K562 (cell line): ENCODE measurements around the gene LGALS7B. TPM values are rescaled to one million over a fixed set of nuclear protein-coding genes. Genes with fewer than 3 reads are reported as not detected.

Experiments used
- ATAC-seq: fragments of 200-7000 bp; cut with Tn5 transposase; 3 replicates; pipeline ENCODE4 v1.9.1; 2020; ENCODE audit warnings: moderate library complexity
- BruUV-seq: library from RNA; stranded (reverse); fragments of 400-500 nt; replicated peaks from 2 replicates; lab custom pipeline; 2021; lab: Mats Ljungman, UMichigan
- CTCF ChIA-PET: fragments of 300-600 bp; formaldehyde crosslinking; extraction: SDS; loops from one replicate; lab custom pipeline; 2021; ENCODE audit warnings: low intra/inter-chr PET ratio; lab: Yijun Ruan, JAX
- POLR2A ChIA-PET: fragments of 300-600, 350-650 bp; sonication (Branson Sonifier 250); formaldehyde crosslinking; extraction: SDS; loops from one replicate; lab custom pipeline; 2021; ENCODE audit warnings: antibody characterized with exemption, inconsistent platforms; lab: Yijun Ruan, JAX
- DNase-seq, 4 experiments: peaks; one replicate each; pipeline versions ENCODE4 v3.0.0 to v3.0.0-alpha.2; 2011 to 2018; ENCODE audit warnings: low spot score in 3 of 4, mixed read lengths in 3 of 4; ENCODE audit errors: extremely low read depth in 1 of 4
- FAIRE-seq: peaks from 2 replicates; lab custom pipeline; 2011; peaks lifted over from hg19 to GRCh38; lab: Jason Lieb, UNC
- H2AFZ ChIP-seq: 2 replicates; pipeline ENCODE4 v1.6.0; 2011; ENCODE audit warnings: low read depth, low read length, control low read depth, inconsistent platforms
- H3K27ac ChIP-seq: fragments of 200-600 bp; 3 replicates; pipeline ENCODE4 v1.8.0; 2011; ENCODE audit warnings: low read depth, mild to moderate bottlenecking, control low read depth, inconsistent platforms, low read length, moderate library complexity, mixed read lengths; ENCODE audit errors: extremely low read depth
- H3K27me3 ChIP-seq, 2 experiments: fragments of 300-600 bp in 1 of 2; 2 replicates in 1 of 2; 3 replicates in 1 of 2; pipeline versions ENCODE4 v1.6.0 to v1.8.0; 2011; ENCODE audit warnings: inconsistent platforms in 2 of 2, low read length in 2 of 2, mild to moderate bottlenecking in 1 of 2, mixed read lengths in 1 of 2, moderate library complexity in 1 of 2; ENCODE audit not compliant: control insufficient read depth in 2 of 2, insufficient read depth in 2 of 2
- H3K36me3 ChIP-seq: fragments of 300-600 bp; 3 replicates; pipeline ENCODE4 v1.8.0; 2011; ENCODE audit warnings: mild to moderate bottlenecking, low read length, inconsistent platforms; ENCODE audit not compliant: control insufficient read depth, insufficient read depth
- H3K4me1 ChIP-seq, 2 experiments: fragments of 200-600 bp in 1 of 2; replicated peaks in 1 of 2; 2 replicates in 1 of 2; 3 replicates in 1 of 2; pipeline versions ENCODE4 v1.5.1 to v1.8.0; 2011; ENCODE audit warnings: inconsistent platforms in 2 of 2, low read length in 2 of 2, mild to moderate bottlenecking in 1 of 2, mixed read lengths in 1 of 2, moderate library complexity in 1 of 2; ENCODE audit not compliant: control insufficient read depth in 2 of 2, insufficient read depth in 2 of 2
- H3K4me2 ChIP-seq: 2 replicates; pipeline ENCODE4 v1.6.1; 2011; ENCODE audit warnings: low read length, control low read depth, inconsistent platforms, mixed read lengths; ENCODE audit not compliant: insufficient read depth
- H3K4me3 ChIP-seq: fragments of 200-600 bp; sonication (generic), shearing (Covaris generic); 2 replicates; pipeline ENCODE4 v1.5.1; 2016; ENCODE audit warnings: control low read depth, inconsistent platforms
- H3K79me2 ChIP-seq: fragments of 200-600 bp; 3 replicates; pipeline ENCODE4 v1.8.0; 2011; ENCODE audit warnings: low read length, inconsistent platforms; ENCODE audit not compliant: control insufficient read depth, insufficient read depth
- H3K9ac ChIP-seq, 2 experiments: 2 replicates each; pipeline versions ENCODE4 v1.6.0 to v1.6.1; 2011; ENCODE audit warnings: low read depth in 2 of 2, low read length in 2 of 2, control low read depth in 1 of 2, inconsistent platforms in 1 of 2, mild to moderate bottlenecking in 1 of 2, mixed read lengths in 1 of 2; ENCODE audit not compliant: insufficient read depth in 1 of 2
- H3K9me1 ChIP-seq: one replicate; pipeline ENCODE4 v1.6.0; 2011; ENCODE audit warnings: inconsistent platforms, mild to moderate bottlenecking, low read length, moderate library complexity; ENCODE audit not compliant: control insufficient read depth, insufficient read depth
- H3K9me3 ChIP-seq: replicated peaks from 2 replicates; pipeline ENCODE4 v1.5.1; 2011; ENCODE audit warnings: low read depth, low read length, inconsistent platforms; ENCODE audit not compliant: control insufficient read depth, insufficient read depth
- H4K20me1 ChIP-seq: replicated peaks from 2 replicates; pipeline ENCODE4 v1.6.1; 2011; ENCODE audit warnings: low read length, inconsistent platforms, mixed read lengths; ENCODE audit not compliant: control insufficient read depth, insufficient read depth
- CXXC5 ChIP-seq: fragments of 250-450 bp; sonication (Bioruptor Pico); IDR thresholded peaks from 2 replicates; pipeline ENCODE4 v1.8.0; 2022; ENCODE audit warnings: inconsistent platforms, mild to moderate bottlenecking, moderate library complexity
- FOXJ2 ChIP-seq: fragments of 200-800 bp; sonication (Bioruptor generic); IDR thresholded peaks from 2 replicates; pipeline ENCODE4 v1.6.1; 2016; ENCODE audit warnings: missing genetic modification characterization, missing compliant biosample characterization
- HNRNPH1 ChIP-seq: fragments of 200-400 bp; formaldehyde crosslinking; optimal IDR thresholded peaks from 2 replicates; pipeline ENCODE3; 2017; ENCODE audit warnings: low read depth, mild to moderate bottlenecking, low read length, moderate library complexity
- L3MBTL2 ChIP-seq: fragments of 450-650 bp; IDR thresholded peaks from 2 replicates; pipeline ENCODE4 v1.6.1; 2016; ENCODE audit warnings: mild to moderate bottlenecking, moderate library complexity
- NCOA1 ChIP-seq: fragments of 450-650 bp; IDR thresholded peaks from 2 replicates; pipeline ENCODE4 v1.6.1; 2016; ENCODE audit warnings: low read depth
- NEUROD1 ChIP-seq: fragments of 150-350 bp; IDR thresholded peaks from 2 replicates; pipeline ENCODE4 v1.6.1; 2014; ENCODE audit warnings: borderline replicate concordance, low read length, low read depth; ENCODE audit not compliant: partially characterized antibody
- NR2C2 ChIP-seq, 2 experiments: fragments of 200-800 bp in 1 of 2; sonication (Bioruptor generic) in 1 of 2; sonication (generic) in 1 of 2; formaldehyde crosslinking in 1 of 2; IDR thresholded peaks; 2 replicates each; pipeline versions ENCODE4 v1.6.1 to v1.8.0; 2016 to 2022; ENCODE audit warnings: mild to moderate bottlenecking in 1 of 2, missing compliant biosample characterization in 1 of 2, missing genetic modification characterization in 1 of 2, missing genetic modification reagents in 1 of 2
- PPARD ChIP-seq: fragments of 250-450 bp; sonication (Bioruptor Pico); IDR thresholded peaks from 2 replicates; pipeline ENCODE4 v1.8.0; 2022; ENCODE audit warnings: inconsistent platforms, mild to moderate bottlenecking, moderate library complexity
- RAD21 ChIP-seq, 2 experiments: fragments of 250-450 bp in 1 of 2; fragments of 450-650 bp in 1 of 2; sonication (Bioruptor Pico) in 1 of 2; formaldehyde crosslinking in 1 of 2; IDR thresholded peaks in 1 of 2; conservative IDR thresholded peaks in 1 of 2; 2 replicates each; pipeline versions ENCODE4 v1.4.0 to v1.8.0; 2020 to 2022; ENCODE audit warnings: mild to moderate bottlenecking in 2 of 2, moderate library complexity in 1 of 2
- RBM25 ChIP-seq: fragments of 200-400 bp; formaldehyde crosslinking; IDR thresholded peaks from 2 replicates; pipeline ENCODE4 v1.6.1; 2018; ENCODE audit warnings: low read length, low read depth, moderate library complexity; ENCODE audit not compliant: severe bottlenecking
- ZFP30 ChIP-seq: fragments of 250-450 bp; sonication (Bioruptor Pico); IDR thresholded peaks from 2 replicates; pipeline ENCODE4 v1.8.0; 2022; ENCODE audit warnings: moderate library complexity, mild to moderate bottlenecking, inconsistent platforms, borderline replicate concordance
- ZNF121 ChIP-seq: sonication (generic); formaldehyde crosslinking; conservative IDR thresholded peaks from 2 replicates; pipeline ENCODE4 v1.8.0; 2022; ENCODE audit warnings: missing genetic modification reagents
- ZNF311 ChIP-seq: fragments of 250-450 bp; sonication (Bioruptor Pico); IDR thresholded peaks from 2 replicates; pipeline ENCODE4 v1.4.0; 2020; ENCODE audit warnings: mild to moderate bottlenecking, moderate library complexity
- ZNF75A ChIP-seq: fragments of 450-650 bp; formaldehyde crosslinking; IDR thresholded peaks from 2 replicates; pipeline ENCODE4 v1.4.0; 2020; ENCODE audit warnings: mild to moderate bottlenecking
- WGBS: fragments of 100-300 bp; shearing (Covaris generic); methylation state at CpG from one replicate; pipeline ENCODE4 v1.1.6; 2016; ENCODE audit warnings: low coverage, mixed read lengths; ENCODE audit not compliant: insufficient coverage; ENCODE audit errors: missing lambda C conversion rate; 5-methylcytosine and 5-hydroxymethylcytosine counted together
- in situ Hi-C: fragments of 300-500 bp; cut with MboI; formaldehyde crosslinking; loops from 4 replicates; pipeline ENCODE4 v1.15.0; 2018; ENCODE audit warnings: inconsistent platforms, mixed read lengths
- intact Hi-C: fragments of 100-400 bp; cut with micrococcal nuclease; formaldehyde crosslinking; loops from 2 replicates; pipeline ENCODE4 v1.14.2; 2022
- polyA plus RNA-seq, 8 experiments: library from polyadenylated mRNA; depleted of rRNA in 4 of 8; stranded (reverse) in 5 of 8; unstranded in 3 of 8; fragments of >200 nt; fragmentation: Nextera tagmentation in 2 of 8; fragmentation: Illumina TruSeq in 1 of 8; extraction: Ambion mirVana in 2 of 8; extraction: Trizol in 1 of 8; gene quantifications; 2 replicates each; pipeline versions ENCODE4 v1.2.1 to v1.2.3, GENCODE V29; 2011 to 2014; ENCODE audit warnings: inconsistent platforms in 1 of 8, missing spikeins in 1 of 8
- total RNA-seq, 7 experiments: library from RNA; depleted of rRNA in 6 of 7; stranded (reverse); fragments of >200 nt in 6 of 7; fragmentation: Illumina TruSeq in 2 of 7; extraction: Trizol in 2 of 7; gene quantifications; 2 replicates each; pipeline versions ENCODE4 v1.2.1 to v1.2.3, GENCODE V29; 2011 to 2021; ENCODE audit warnings: low replicate concordance in 1 of 7
- TF ChIP-seq, protein P1 (sequence below): sonication (generic); formaldehyde crosslinking; IDR thresholded peaks from 2 replicates; pipeline ENCODE4 v1.8.1; 2023; ENCODE audit warnings: mild to moderate bottlenecking, missing genetic modification reagents, moderate library complexity
- TF ChIP-seq, protein P2 (sequence below): fragments of 250-450 bp; sonication (Bioruptor Pico); IDR thresholded peaks from 2 replicates; pipeline ENCODE4 v1.5.0; 2021
- TF ChIP-seq, protein P3 (sequence below): fragments of 250-450 bp; sonication (Bioruptor Pico); IDR thresholded peaks from 2 replicates; pipeline ENCODE4 v1.8.0; 2022; ENCODE audit warnings: moderate library complexity, mild to moderate bottlenecking, inconsistent platforms

The LGALS7B gene
- total and polyA plus RNA-seq, 9 of the 15 experiments (the other 6 are each of a cell fraction or from before 2014, with no cell fraction given), result not detected

DNA sequence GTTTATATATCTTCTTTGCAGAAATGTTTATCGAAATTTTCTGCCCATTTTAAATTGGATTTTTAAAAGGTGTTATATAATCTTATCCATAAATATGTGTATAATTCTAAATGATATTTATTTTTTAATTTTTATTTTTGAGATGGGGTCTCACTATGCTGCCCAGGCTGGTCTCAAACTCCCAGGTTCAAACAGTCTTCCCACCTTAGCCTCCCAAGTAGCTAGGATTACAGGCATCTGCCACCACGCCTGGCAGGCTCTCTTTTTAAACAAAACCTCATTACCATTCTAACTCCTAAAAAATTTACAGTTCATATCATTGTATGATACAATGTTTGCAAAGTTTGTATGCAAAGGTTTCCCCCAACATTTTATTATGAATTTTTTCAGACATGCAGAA lies 7.2 kb downstream of the LGALS7B start:
- peaks cover 0 to 8% of the 10 kb centered on the region in 2 experiments; a peak in 2 of 5 replicates for H3K4me1 ChIP-seq
- H3K27me3 ChIP-seq, result no peaks in the 10 kb centered on the region
- POLR2A ChIA-PET, result no interaction called here
- in situ Hi-C loops, result no loop called here
- no TSS peak for BruUV-seq
- H3K9ac ChIP-seq, result no peak overlapping the region
- H3K27ac ChIP-seq, result no peak overlapping the region
- no peaks in the 10 kb centered on the region for H3K9me1 ChIP-seq
- no peaks in the 10 kb centered on the region for H4K20me1 ChIP-seq
- no peak overlapping the region for H2AFZ ChIP-seq
- DNase-seq, result no peak
- FAIRE-seq, result no peak
- no peak overlapping the region for H3K4me2 ChIP-seq
- 23% methylated on average over 2 of the region's 2 CpGs for WGBS
- no peak for ATAC-seq
- no peaks in the 10 kb centered on the region for H3K36me3 ChIP-seq
- TF ChIP-seq NEUROD1 (no peak), PPARD (CRISPR knock-in tag) (no peak), FOXJ2 (no peak), RBM25 (peak; percentile 21), ZNF311 (CRISPR knock-in tag) (no peak), NR2C2 (CRISPR knock-in tag; IDR thresholded peaks at IDR 0.05) (no peak), NR2C2 (tag; IDR thresholded peaks at IDR 0.05) (no peak), ZNF75A (CRISPR knock-in tag) (no peak), ZFP30 (CRISPR knock-in tag) (no peak), ZNF121 (peak; percentile 77), NCOA1 (no peak), RAD21 (CRISPR knock-in tag; conservative IDR thresholded peaks at IDR 0.05 in 1 of 2, IDR thresholded peaks at IDR 0.05 in 1 of 2) (no peak), CXXC5 (CRISPR knock-in tag) (no peak), HNRNPH1 (no peak), L3MBTL2 (no peak)
- TF ChIP-seq, protein P1, sequence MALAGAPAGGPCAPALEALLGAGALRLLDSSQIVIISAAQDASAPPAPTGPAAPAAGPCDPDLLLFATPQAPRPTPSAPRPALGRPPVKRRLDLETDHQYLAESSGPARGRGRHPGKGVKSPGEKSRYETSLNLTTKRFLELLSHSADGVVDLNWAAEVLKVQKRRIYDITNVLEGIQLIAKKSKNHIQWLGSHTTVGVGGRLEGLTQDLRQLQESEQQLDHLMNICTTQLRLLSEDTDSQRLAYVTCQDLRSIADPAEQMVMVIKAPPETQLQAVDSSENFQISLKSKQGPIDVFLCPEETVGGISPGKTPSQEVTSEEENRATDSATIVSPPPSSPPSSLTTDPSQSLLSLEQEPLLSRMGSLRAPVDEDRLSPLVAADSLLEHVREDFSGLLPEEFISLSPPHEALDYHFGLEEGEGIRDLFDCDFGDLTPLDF (CRISPR knock-in tag), result no peak
- TF ChIP-seq, protein P2, sequence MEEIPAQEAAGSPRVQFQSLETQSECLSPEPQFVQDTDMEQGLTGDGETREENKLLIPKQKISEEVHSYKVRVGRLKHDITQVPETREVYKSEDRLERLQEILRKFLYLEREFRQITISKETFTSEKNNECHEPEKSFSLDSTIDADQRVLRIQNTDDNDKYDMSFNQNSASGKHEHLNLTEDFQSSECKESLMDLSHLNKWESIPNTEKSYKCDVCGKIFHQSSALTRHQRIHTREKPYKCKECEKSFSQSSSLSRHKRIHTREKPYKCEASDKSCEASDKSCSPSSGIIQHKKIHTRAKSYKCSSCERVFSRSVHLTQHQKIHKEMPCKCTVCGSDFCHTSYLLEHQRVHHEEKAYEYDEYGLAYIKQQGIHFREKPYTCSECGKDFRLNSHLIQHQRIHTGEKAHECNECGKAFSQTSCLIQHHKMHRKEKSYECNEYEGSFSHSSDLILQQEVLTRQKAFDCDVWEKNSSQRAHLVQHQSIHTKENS (CRISPR knock-in tag), result no peak
- TF ChIP-seq, protein P3, sequence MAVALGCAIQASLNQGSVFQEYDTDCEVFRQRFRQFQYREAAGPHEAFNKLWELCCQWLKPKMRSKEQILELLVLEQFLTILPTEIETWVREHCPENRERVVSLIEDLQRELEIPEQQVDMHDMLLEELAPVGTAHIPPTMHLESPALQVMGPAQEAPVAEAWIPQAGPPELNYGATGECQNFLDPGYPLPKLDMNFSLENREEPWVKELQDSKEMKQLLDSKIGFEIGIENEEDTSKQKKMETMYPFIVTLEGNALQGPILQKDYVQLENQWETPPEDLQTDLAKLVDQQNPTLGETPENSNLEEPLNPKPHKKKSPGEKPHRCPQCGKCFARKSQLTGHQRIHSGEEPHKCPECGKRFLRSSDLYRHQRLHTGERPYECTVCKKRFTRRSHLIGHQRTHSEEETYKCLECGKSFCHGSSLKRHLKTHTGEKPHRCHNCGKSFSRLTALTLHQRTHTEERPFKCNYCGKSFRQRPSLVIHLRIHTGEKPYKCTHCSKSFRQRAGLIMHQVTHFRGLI, result no peak
- TF ChIP-seq, all 486 proteins: peak for 2
- H3K9me3 ChIP-seq, result no peaks in the 10 kb centered on the region
- CTCF ChIA-PET, result no interaction called here
- no peak overlapping the region for H3K4me3 ChIP-seq
- intact Hi-C loops, result no loop called here
- no peaks in the 10 kb centered on the region for H3K79me2 ChIP-seq
